Right cardiac atrium (tissue), 5 donors: ENCODE data around the gene CCSER2. TPM values are rescaled to one million over a fixed set of nuclear protein-coding genes. Genes with fewer than 3 reads are reported as not detected.

Experiments used
- ATAC-seq, 2 donors: fragments of 200-7000 bp; cut with Tn5 transposase; one replicate each; pipeline versions ENCODE4 v1.8.0 to v1.9.1; 2020; ENCODE audit warnings: moderate library complexity in 2 of 2, mild to moderate bottlenecking in 1 of 2
- DNase-seq, 3 donors: peaks; one replicate each; pipeline ENCODE4 v3.0.0-alpha.2; 2020
- H3K27ac ChIP-seq: one replicate; pipeline ENCODE4 v1.5.1; 2013; ENCODE audit warnings: mild to moderate bottlenecking, low read length, control low read depth, moderate library complexity
- H3K27me3 ChIP-seq: one replicate; pipeline ENCODE4 v1.6.1; 2013; ENCODE audit not compliant: control insufficient read depth, insufficient read depth
- H3K4me1 ChIP-seq: one replicate; pipeline ENCODE4 v1.6.1; 2013; ENCODE audit warnings: low read length; ENCODE audit not compliant: control insufficient read depth, insufficient read depth
- H3K4me3 ChIP-seq: one replicate; pipeline ENCODE4 v1.5.1; 2013; ENCODE audit warnings: low read length, control low read depth
- H3K9me3 ChIP-seq: one replicate; pipeline ENCODE4 v1.6.1; 2013; ENCODE audit warnings: low read length; ENCODE audit not compliant: control insufficient read depth
- WGBS: extraction: QIAGEN DNeasy Blood & Tissue Kit; methylation state at CpG from one replicate; pipeline ENCODE4 v1.1.7; 2013; 5-methylcytosine and 5-hydroxymethylcytosine counted together
- intact Hi-C, 4 donors: fragments of 100-400 bp; cut with DNase I; formaldehyde crosslinking; loops; one replicate each; pipeline versions ENCODE4 v1.11.0 to v1.14.0; 2022 to 2023
- polyA plus RNA-seq: library from polyadenylated mRNA; stranded (reverse); fragments of 200-250 nt; gene quantifications from one replicate; pipeline ENCODE4 v1.2.3, GENCODE V29; 2013
- total RNA-seq, 4 donors: library from RNA; stranded (reverse); fragmentation: NEBNext Ultra II Directional; extraction: Animal tissue kit (Norgen Biotek cat#: 25700); gene quantifications; one replicate each; pipeline ENCODE4 v1.2.1, GENCODE V29; 2021
- donor health status: healthy with polysubstance abuse.
- donor health status: DM: no; HTN: yes; CAD: no.
- donor health status: DM: no; HTN: no; CAD: no.
- donor health status: DM: no; HTN: yes; CAD: no; lungs with severe emphysema.
- donor health status: DM: yes; HTN: yes; CAD: no.

Gene CCSER2
- total and polyA plus RNA-seq, 5 donors: 30.7 to 176 (median 148) TPM

DNA sequence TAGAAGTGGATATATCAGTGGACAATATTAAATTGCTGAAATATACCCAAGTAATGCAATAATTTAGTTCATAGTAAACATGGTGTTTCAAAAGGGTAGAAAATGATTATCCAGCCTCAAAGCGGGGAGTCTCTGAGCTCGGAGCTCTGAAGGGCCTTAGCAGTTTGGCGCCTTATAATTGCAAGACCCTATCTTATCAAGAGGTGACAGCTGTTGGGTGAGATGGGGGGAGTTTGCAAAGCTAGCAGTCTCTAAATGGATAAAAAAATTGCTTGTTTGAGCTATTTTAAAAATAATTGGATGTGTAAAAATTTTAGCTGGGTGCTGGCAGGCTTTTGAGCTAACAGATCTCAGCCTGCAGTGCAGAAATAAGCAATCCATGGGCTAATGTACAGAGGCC is 219.2 kb downstream of the CCSER2 start:
- WGBS: 53% methylated on average over 3 of the region's 3 CpGs
- Histone ChIP-seq H3K27ac (no peak overlapping the region), H3K4me1 (no peaks in the 10 kb centered on the region), H3K4me3 (no peak overlapping the region), H3K9me3 (no peaks in the 10 kb centered on the region), H3K27me3 (no peaks in the 10 kb centered on the region)
- no peak for DNase-seq
- ATAC-seq: no peak
- intact Hi-C loops: loop anchor here in 1 of 4 donors (10.0 kb wide), 1 partner anchor 1827 kb away; no protein-coding TSS in a partner anchor

DNA sequence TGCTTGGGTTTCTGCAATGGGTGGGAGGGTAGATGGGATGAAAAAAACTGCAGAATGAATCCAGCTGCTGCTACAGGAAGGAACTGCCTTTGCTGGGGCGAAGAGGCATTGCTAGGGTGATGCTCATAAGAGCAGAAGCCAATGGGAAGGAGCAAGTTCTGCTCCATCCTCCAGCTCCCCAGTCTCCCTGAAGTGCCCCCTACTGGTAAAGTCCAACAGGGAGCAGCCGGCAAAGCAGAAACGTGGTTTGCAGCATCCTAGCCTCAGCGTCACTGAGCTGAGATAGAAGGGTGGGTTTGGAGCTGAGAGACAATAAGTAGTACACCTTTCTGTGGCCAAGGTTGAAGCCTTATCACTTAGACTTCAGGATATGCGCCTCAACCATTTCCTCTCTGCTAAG is 220.5 kb downstream of the CCSER2 start:
- H3K27me3 ChIP-seq: no peaks in the 10 kb centered on the region
- WGBS: 32% methylated on average over 5 of the region's 5 CpGs
- ATAC-seq: no peak
- no peaks in the 10 kb centered on the region for H3K4me1 ChIP-seq
- H3K27ac ChIP-seq: no peak overlapping the region
- no peak for DNase-seq
- H3K9me3 ChIP-seq: no peaks in the 10 kb centered on the region
- no peak overlapping the region for H3K4me3 ChIP-seq
- intact Hi-C loops: loop anchor here in 1 of 4 donors (10.0 kb wide), 1 partner anchor 1826 kb away; no protein-coding TSS in a partner anchor

- H3K27me3 ChIP-seq: no peaks in the 10 kb centered on the region
- 45% methylated on average over 11 of the region's 11 CpGs for WGBS
- H3K4me1 ChIP-seq: no peaks in the 10 kb centered on the region
- H3K27ac ChIP-seq: no peak overlapping the region
- no peaks in the 10 kb centered on the region for H3K9me3 ChIP-seq
- ATAC-seq: no peak
- H3K4me3 ChIP-seq: no peak overlapping the region
- no peak for DNase-seq
- intact Hi-C loops: loop anchor here in 1 of 4 donors (10.0 kb wide), 1 partner anchor 1825 kb away; no protein-coding TSS in a partner anchor
Measured at GRCh38 chr10:84549368-84550165, 221.2 kb downstream of the CCSER2 start.

- Histone ChIP-seq H3K9me3 (no peaks in the 10 kb centered on the region), H3K27me3 (no peaks in the 10 kb centered on the region), H3K4me3 (no peak overlapping the region), H3K27ac (no peak overlapping the region), H3K4me1 (no peaks in the 10 kb centered on the region)
- DNase-seq: no peak
- intact Hi-C loops: no loop called here
- 88% methylated on average over 5 of the region's 5 CpGs for WGBS
- ATAC-seq: no peak
Measured at GRCh38 chr10:84550756-84551436, 222.5 kb downstream of the CCSER2 start.

DNA sequence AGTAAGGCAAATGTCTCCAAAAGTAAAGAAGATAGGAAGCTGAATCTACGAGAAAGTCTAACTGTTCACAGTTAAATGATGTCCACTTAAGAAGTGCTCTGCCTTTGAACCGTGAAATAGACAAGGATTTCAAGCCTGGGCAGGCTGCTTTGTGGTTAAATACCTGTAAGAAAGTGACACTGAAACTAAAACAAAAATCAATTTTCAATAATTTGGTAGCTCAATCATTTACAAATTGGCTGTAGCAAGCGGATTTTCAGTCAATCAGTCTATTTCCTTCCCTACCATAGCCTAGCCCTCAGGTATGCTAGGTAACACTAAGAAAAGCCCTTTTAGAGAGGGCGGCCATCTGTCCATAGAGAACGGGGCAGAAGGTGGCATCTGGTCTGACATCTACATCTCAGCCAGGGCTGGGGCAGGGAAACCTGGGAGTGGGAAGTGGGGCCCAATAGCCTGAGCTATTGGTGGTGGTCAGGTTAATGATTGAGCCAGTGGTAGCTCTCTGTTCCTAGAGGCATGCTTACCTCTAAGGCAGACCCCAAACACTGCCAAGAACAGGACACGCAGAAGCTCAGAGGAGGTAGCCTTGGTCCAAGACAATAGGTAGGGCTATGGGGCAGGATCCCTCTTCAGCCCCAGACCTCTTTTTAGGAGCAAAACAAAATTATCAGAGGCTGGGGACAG is 223.2 kb downstream of the CCSER2 start:
- 90% methylated on average over 6 of the region's 6 CpGs for WGBS

DNA sequence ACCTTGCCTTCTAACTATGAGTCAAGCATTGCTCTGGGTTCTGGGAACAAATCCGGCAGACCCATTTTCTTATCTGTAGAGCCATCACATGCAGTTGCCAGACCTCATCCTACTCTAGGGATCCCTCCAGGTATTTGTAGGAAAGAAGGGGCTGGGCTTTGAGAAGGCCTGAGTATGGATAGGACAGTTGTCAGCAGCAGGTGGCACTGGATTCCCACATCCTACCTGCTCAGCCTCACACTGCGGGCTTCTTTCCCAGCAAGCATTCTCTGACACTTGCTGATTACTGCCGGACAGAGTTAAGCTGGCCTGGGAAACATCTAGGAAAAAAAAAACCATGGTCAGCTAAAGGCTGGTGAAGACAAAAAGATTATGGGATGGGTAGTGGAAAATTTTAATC is 224.1 kb downstream of the CCSER2 start:
- DNase-seq (no peak), ATAC-seq (no peak)
- H3K9me3 ChIP-seq: no peaks in the 10 kb centered on the region
- intact Hi-C loops: no loop called here
- WGBS: 59% methylated on average over 3 of the region's 3 CpGs
- no peaks in the 10 kb centered on the region for H3K4me1 ChIP-seq
- no peaks in the 10 kb centered on the region for H3K27me3 ChIP-seq
- H3K27ac ChIP-seq: no peak overlapping the region
- H3K4me3 ChIP-seq: no peak overlapping the region

More for the DNA sequence above, 223.2 kb downstream of the CCSER2 start:
- intact Hi-C loops: no loop called here
- H3K27ac ChIP-seq: no peak overlapping the region
- H3K4me1 ChIP-seq: no peaks in the 10 kb centered on the region
- DNase-seq (no peak), ATAC-seq (no peak)
- H3K9me3 ChIP-seq: no peaks in the 10 kb centered on the region
- H3K27me3 ChIP-seq: no peaks in the 10 kb centered on the region
- no peak overlapping the region for H3K4me3 ChIP-seq

DNA sequence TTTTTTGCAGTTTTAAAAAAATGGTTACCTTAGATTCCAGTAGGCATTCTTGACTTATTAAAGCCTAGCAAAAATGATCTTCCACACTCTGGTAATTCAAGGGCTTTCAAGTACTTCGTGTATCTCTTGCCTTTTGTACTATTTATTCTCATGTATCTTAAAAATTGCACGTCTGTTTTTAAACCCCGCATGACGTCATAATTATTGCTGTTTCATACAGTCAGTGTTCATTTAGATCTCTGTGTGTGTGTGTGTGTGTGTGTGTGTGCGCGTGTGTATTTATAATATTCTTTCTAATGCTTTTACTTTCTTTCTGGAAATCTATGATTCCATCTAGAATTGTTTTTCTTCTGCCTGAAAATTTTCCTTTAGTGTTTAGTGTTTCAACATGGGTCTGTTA is 234.2 kb downstream of the CCSER2 start:
- WGBS: 77% methylated on average over 6 of the region's 6 CpGs
- Histone ChIP-seq H3K9me3 (no peaks in the 10 kb centered on the region), H3K27me3 (no peaks in the 10 kb centered on the region), H3K4me3 (no peak overlapping the region), H3K4me1 (no peaks in the 10 kb centered on the region), H3K27ac (no peak overlapping the region)
- ATAC-seq: no peak
- no peak for DNase-seq
- intact Hi-C loops: no loop called here

DNA sequence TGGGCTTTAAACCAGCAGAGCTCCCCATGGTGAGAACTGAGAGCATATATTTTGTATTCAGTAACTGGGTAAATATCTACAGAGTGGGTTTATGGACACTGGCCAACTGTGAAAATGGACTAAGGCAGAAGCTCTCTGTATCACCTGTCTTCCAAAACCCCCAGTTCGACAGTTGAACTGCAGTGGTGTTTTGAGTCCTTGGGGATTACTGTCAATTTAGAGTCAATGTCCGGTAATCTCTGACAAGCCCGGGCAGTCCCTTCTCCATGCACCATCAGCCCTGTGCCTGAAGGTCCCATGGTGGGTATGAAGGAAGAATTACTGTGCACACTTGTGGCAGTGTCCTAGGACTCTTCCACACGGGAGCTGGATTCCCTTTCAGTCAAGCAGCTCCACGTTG is 235.0 kb downstream of the CCSER2 start:
- no peaks in the 10 kb centered on the region for H3K4me1 ChIP-seq
- no peak overlapping the region for H3K27ac ChIP-seq
- DNase-seq (no peak), ATAC-seq (no peak)
- no peaks in the 10 kb centered on the region for H3K9me3 ChIP-seq
- H3K27me3 ChIP-seq: no peaks in the 10 kb centered on the region
- intact Hi-C loops: no loop called here
- H3K4me3 ChIP-seq: no peak overlapping the region
- WGBS: 54% methylated on average over 5 of the region's 5 CpGs

GRCh38 chr10:84563868-84564267 is 235.5 kb downstream of the CCSER2 start:
- H3K9me3 ChIP-seq: no peaks in the 10 kb centered on the region
- no peak overlapping the region for H3K27ac ChIP-seq
- ATAC-seq (no peak), DNase-seq (no peak)
- H3K27me3 ChIP-seq: no peaks in the 10 kb centered on the region
- H3K4me3 ChIP-seq: no peak overlapping the region
- intact Hi-C loops: no loop called here
- no peaks in the 10 kb centered on the region for H3K4me1 ChIP-seq
- WGBS: 24% methylated on average over 4 of the region's 4 CpGs

DNA sequence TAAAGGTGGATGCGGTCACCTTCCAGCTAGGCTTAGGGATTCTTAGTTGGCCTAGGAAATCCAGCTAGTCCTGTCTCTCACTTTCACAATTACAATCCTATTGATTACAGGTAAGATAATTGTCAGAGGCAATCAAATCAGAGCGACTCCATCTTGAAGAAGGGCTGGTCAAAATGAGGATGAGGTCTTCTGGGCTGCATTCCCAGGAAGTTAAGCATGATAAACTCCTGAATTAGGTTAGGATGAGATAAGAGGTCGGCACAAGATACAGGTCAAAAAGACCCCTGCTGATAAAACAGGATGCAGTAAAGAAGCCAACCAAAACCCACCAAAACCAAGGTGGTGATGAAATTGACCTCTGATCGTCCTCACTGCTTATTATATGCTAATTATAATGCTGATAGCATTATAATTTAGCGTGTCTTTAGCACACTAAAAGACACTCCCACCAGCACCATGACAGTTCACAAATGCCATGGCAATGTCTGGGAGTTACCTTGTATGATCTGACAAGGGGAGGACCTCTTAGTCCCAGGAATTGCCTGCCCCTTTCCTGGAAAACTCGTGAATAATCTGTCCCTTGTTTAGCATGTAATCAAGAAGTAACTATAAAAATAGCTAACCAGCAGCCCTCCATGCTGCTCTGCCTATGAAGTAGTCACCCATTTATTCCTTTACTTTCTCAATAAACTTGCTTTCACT is 237.6 kb downstream of the CCSER2 start:
- ATAC-seq (no peak), DNase-seq (no peak)
- Histone ChIP-seq H3K27ac (no peak overlapping the region), H3K9me3 (no peaks in the 10 kb centered on the region), H3K4me1 (no peaks in the 10 kb centered on the region), H3K4me3 (no peak overlapping the region), H3K27me3 (no peaks in the 10 kb centered on the region)
- WGBS: 57% methylated on average over 6 of the region's 6 CpGs
- intact Hi-C loops: no loop called here
